ENCODE data around the gene ADGRL1.

DNA sequence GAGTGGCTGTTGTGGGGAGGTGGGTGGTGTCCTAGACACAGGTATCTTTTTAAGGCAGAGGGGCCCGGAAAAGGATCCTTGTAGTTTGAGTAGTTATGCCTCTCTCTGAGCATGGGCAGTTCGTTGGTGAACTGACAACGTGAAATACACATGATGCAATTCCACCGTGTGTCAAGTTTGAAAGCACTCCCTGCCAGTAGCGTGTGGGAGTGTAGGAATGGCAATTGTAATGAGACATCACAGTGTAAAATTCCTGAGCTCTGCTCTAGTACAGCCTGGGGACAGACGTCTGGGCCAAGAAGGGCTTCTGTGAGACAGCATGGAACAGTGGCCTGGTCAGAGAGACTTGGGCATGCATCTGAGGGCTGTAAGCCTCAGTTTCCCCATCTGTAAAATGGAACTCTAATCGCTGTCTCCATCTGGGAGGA is 59.2 kb downstream of the ADGRL1 start:
- TF ChIP-seq POLR2A (IDR thresholded peaks at IDR 0.05; ENCODE audit: low read depth, low read length), result no peak
- TF ChIP-seq, protein P1, sequence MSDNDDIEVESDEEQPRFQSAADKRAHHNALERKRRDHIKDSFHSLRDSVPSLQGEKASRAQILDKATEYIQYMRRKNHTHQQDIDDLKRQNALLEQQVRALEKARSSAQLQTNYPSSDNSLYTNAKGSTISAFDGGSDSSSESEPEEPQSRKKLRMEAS (IDR thresholded peaks at IDR 0.05; ENCODE audit: insufficient read depth, insufficient read length), result no peak
- TF ChIP-seq EZH2 (IDR thresholded peaks at IDR 0.05; ENCODE audit: borderline replicate concordance, low read depth, low read length, severe bottlenecking), result no peak
- TF ChIP-seq, protein P2, sequence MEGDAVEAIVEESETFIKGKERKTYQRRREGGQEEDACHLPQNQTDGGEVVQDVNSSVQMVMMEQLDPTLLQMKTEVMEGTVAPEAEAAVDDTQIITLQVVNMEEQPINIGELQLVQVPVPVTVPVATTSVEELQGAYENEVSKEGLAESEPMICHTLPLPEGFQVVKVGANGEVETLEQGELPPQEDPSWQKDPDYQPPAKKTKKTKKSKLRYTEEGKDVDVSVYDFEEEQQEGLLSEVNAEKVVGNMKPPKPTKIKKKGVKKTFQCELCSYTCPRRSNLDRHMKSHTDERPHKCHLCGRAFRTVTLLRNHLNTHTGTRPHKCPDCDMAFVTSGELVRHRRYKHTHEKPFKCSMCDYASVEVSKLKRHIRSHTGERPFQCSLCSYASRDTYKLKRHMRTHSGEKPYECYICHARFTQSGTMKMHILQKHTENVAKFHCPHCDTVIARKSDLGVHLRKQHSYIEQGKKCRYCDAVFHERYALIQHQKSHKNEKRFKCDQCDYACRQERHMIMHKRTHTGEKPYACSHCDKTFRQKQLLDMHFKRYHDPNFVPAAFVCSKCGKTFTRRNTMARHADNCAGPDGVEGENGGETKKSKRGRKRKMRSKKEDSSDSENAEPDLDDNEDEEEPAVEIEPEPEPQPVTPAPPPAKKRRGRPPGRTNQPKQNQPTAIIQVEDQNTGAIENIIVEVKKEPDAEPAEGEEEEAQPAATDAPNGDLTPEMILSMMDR (IDR thresholded peaks at IDR 0.05; ENCODE audit: extremely low read depth in 1 of 2, insufficient read depth in 1 of 2, low read depth in 1 of 2, low read length in 2 of 2), result no peak
